Liver (tissue), 9 donors: ENCODE measurements around the gene GNAI3. TPM values are rescaled to one million over a fixed set of nuclear protein-coding genes. Genes with fewer than 3 reads are reported as not detected.

Experiments
- DNase-seq: peaks from one replicate; pipeline ENCODE4 v3.0.0-alpha.2; 2017; ENCODE audit warnings: low spot score
- H3K27ac ChIP-seq, 2 donors: one replicate each; pipeline ENCODE4 v1.7.0; 2013; ENCODE audit warnings: inconsistent platforms in 2 of 2, low read length in 2 of 2, control low read depth in 1 of 2, low read depth in 1 of 2, mild to moderate bottlenecking in 1 of 2
- H3K27me3 ChIP-seq, 4 donors: one replicate each; pipeline versions ENCODE4 v1.6.1 to v1.7.0; 2013; ENCODE audit warnings: low read length in 3 of 4, inconsistent platforms in 1 of 4, mild to moderate bottlenecking in 1 of 4, moderate library complexity in 1 of 4; ENCODE audit not compliant: control insufficient read depth in 4 of 4, insufficient read depth in 4 of 4
- H3K36me3 ChIP-seq, 4 donors: one replicate each; pipeline versions ENCODE4 v1.6.1 to v1.7.0; 2013; ENCODE audit warnings: low read length in 3 of 4, mild to moderate bottlenecking in 3 of 4, low read depth in 1 of 4, moderate library complexity in 1 of 4; ENCODE audit not compliant: control insufficient read depth in 4 of 4, insufficient read depth in 3 of 4
- H3K4me1 ChIP-seq, 4 donors: one replicate each; pipeline versions ENCODE4 v1.6.1 to v1.7.0; 2013; ENCODE audit warnings: low read length in 3 of 4, mild to moderate bottlenecking in 3 of 4, moderate library complexity in 1 of 4; ENCODE audit not compliant: control insufficient read depth in 4 of 4, insufficient read depth in 4 of 4
- H3K4me3 ChIP-seq, 3 donors: one replicate each; pipeline versions ENCODE4 v1.6.1 to v1.7.0; 2013; ENCODE audit warnings: low read length in 3 of 3, control low read depth in 1 of 3, low read depth in 1 of 3, mild to moderate bottlenecking in 1 of 3
- H3K9ac ChIP-seq, 2 donors: one replicate each; pipeline ENCODE4 v1.7.0; 2013; ENCODE audit warnings: low read length in 2 of 2, mild to moderate bottlenecking in 2 of 2, moderate library complexity in 2 of 2, control low read depth in 1 of 2, low read depth in 1 of 2
- H3K9me3 ChIP-seq, 4 donors: one replicate each; pipeline versions ENCODE4 v1.6.1 to v1.7.0; 2013; ENCODE audit warnings: low read length in 3 of 4; ENCODE audit not compliant: control insufficient read depth in 4 of 4
- EGR1 ChIP-seq, 2 donors: IDR thresholded peaks; 2 replicates each; pipeline ENCODE4 v1.6.1; 2016 to 2018; ENCODE audit warnings: antibody characterized with exemption in 2 of 2, low read depth in 2 of 2
- FOXA1 ChIP-seq: IDR thresholded peaks from 2 replicates; pipeline ENCODE4 v1.6.1; 2016; ENCODE audit warnings: antibody characterized with exemption
- FOXA2 ChIP-seq: IDR thresholded peaks from 2 replicates; pipeline ENCODE4 v1.6.1; 2016; ENCODE audit warnings: antibody characterized with exemption
- GABPA ChIP-seq, 2 donors: IDR thresholded peaks in 1 of 2; conservative IDR thresholded peaks in 1 of 2; 2 replicates each; pipeline ENCODE4 v1.6.1; 2016; ENCODE audit warnings: antibody characterized with exemption in 2 of 2, mild to moderate bottlenecking in 1 of 2, moderate library complexity in 1 of 2
- HNF4A ChIP-seq, 2 donors: conservative IDR thresholded peaks; 2 replicates each; pipeline ENCODE4 v1.6.1; 2016; ENCODE audit warnings: antibody characterized with exemption in 2 of 2, mild to moderate bottlenecking in 2 of 2
- HNF4G ChIP-seq: IDR thresholded peaks from 2 replicates; pipeline ENCODE4 v1.6.1; 2016; ENCODE audit warnings: antibody characterized with exemption
- JUND ChIP-seq, 2 donors: IDR thresholded peaks; 2 replicates each; pipeline ENCODE4 v1.6.1; 2016; ENCODE audit warnings: antibody characterized with exemption in 2 of 2
- MAX ChIP-seq: IDR thresholded peaks from 2 replicates; pipeline ENCODE4 v1.6.1; 2016; ENCODE audit warnings: antibody characterized with exemption
- NR2F2 ChIP-seq: IDR thresholded peaks from 2 replicates; pipeline ENCODE4 v1.6.1; 2016; ENCODE audit warnings: antibody characterized with exemption
- RAD21 ChIP-seq, 2 donors: IDR thresholded peaks; 2 replicates each; pipeline ENCODE4 v1.6.1; 2016; ENCODE audit warnings: antibody characterized with exemption in 2 of 2, mild to moderate bottlenecking in 2 of 2
- REST ChIP-seq: IDR thresholded peaks from 2 replicates; pipeline ENCODE4 v1.6.1; 2016; ENCODE audit warnings: antibody characterized with exemption, mild to moderate bottlenecking
- RXRA ChIP-seq, 2 donors: IDR thresholded peaks; 2 replicates each; pipeline ENCODE4 v1.6.1; 2017 to 2018; ENCODE audit warnings: antibody characterized with exemption in 2 of 2, mild to moderate bottlenecking in 1 of 2
- SP1 ChIP-seq: IDR thresholded peaks from 2 replicates; pipeline ENCODE4 v1.6.1; 2018; ENCODE audit warnings: antibody characterized with exemption, mild to moderate bottlenecking
- TAF1 ChIP-seq: conservative IDR thresholded peaks from 2 replicates; pipeline ENCODE4 v1.6.1; 2016; ENCODE audit warnings: antibody characterized with exemption, mild to moderate bottlenecking
- YY1 ChIP-seq: IDR thresholded peaks from 2 replicates; pipeline ENCODE4 v1.6.1; 2016; ENCODE audit warnings: antibody characterized with exemption, mild to moderate bottlenecking
- ZBTB33 ChIP-seq: IDR thresholded peaks from 2 replicates; pipeline ENCODE4 v1.6.1; 2016; ENCODE audit warnings: antibody characterized with exemption
- WGBS: extraction: QIAGEN DNeasy Blood & Tissue Kit; methylation state at CpG from one replicate; pipeline ENCODE4 v1.1.7; 2013; 5-methylcytosine and 5-hydroxymethylcytosine counted together
- polyA plus RNA-seq, 2 donors: library from polyadenylated mRNA; stranded (reverse) in 1 of 2; unstranded in 1 of 2; fragments of 200-250 nt in 1 of 2; fragments of >200 nt in 1 of 2; fragmentation: Nextera tagmentation in 1 of 2; extraction: Ambion mirVana in 1 of 2; gene quantifications; one replicate each; pipeline versions ENCODE4 v1.2.1 to v1.2.3, GENCODE V29; 2013 to 2015
- total RNA-seq, 2 donors: library from RNA; depleted of rRNA; stranded (reverse); fragments of >200 nt; gene quantifications; one replicate each; pipeline ENCODE4 v1.2.3, GENCODE V29; 2014
- TF ChIP-seq, protein P1 (sequence below): fragments of 150-350 bp; IDR thresholded peaks from 2 replicates; pipeline ENCODE4 v1.5.1; 2017; ENCODE audit warnings: improper control_type of control experiment, low read depth, low read length; ENCODE audit not compliant: missing input control
- TF ChIP-seq, protein P2 (sequence below): IDR thresholded peaks from 2 replicates; pipeline ENCODE4 v1.6.1; 2016; ENCODE audit warnings: antibody characterized with exemption
- donor health status: healthy.
- donor health status: healthy.
- donor health status: healthy.
- donor health status: healthy.
- donor health status: healthy.

GNAI3 gene
- total and polyA plus RNA-seq, 4 donors, result 1.9 to 6.5 (median 4.3) TPM

DNA sequence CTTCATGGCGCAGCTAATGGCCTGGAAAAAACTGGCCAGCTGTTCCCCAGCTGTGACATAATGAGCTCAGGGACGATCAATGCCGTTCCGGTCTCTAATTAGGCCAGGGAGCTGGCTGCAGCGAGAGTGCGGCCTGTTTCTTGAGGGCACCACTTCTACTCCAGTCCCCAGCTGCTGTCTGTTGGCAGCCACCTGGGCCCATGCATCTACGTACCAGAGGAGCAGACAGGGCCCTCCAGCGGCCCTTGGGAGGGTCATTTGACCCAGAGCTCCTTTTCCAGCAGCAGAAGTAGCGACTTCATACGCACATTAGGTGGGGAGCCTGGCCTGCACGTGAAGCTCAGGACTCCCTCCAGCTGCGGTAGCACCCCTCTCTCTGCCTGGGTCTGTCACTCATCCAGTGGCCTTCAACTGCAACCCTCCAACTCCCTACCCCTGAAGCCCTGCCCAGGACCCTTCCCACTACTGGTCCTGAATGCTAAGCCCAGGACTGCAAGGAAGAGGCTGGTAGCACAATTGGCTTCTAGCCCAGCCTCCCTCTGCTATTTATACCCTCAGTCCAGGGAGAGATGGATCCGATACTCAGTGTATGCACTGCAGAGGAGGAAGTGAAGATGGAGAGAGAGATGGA is 17.8 kb upstream of the GNAI3 start:
- DNase-seq, result peak; percentile 23
- no peak overlapping the region for H3K27ac ChIP-seq
- no peak overlapping the region for H3K4me3 ChIP-seq
- TF ChIP-seq ZBTB33 (no peak), RXRA (IDR thresholded peaks at IDR 0.05) (no peak), RAD21 (IDR thresholded peaks at IDR 0.05) (no peak), NR2F2 (no peak), HNF4G (no peak), FOXA2 (no peak), YY1 (no peak), FOXA1 (no peak), HNF4A (conservative IDR thresholded peaks at IDR 0.05) (no peak), TAF1 (no peak), SP1 (no peak), JUND (IDR thresholded peaks at IDR 0.05) (no peak), MAX (no peak), EGR1 (IDR thresholded peaks at IDR 0.05; ENCODE audit: low read depth in 2 of 2) (no peak), GABPA (IDR thresholded peaks at IDR 0.05 in 1 of 2, conservative IDR thresholded peaks at IDR 0.05 in 1 of 2) (no peak), REST (no peak)
- TF ChIP-seq, protein P1, sequence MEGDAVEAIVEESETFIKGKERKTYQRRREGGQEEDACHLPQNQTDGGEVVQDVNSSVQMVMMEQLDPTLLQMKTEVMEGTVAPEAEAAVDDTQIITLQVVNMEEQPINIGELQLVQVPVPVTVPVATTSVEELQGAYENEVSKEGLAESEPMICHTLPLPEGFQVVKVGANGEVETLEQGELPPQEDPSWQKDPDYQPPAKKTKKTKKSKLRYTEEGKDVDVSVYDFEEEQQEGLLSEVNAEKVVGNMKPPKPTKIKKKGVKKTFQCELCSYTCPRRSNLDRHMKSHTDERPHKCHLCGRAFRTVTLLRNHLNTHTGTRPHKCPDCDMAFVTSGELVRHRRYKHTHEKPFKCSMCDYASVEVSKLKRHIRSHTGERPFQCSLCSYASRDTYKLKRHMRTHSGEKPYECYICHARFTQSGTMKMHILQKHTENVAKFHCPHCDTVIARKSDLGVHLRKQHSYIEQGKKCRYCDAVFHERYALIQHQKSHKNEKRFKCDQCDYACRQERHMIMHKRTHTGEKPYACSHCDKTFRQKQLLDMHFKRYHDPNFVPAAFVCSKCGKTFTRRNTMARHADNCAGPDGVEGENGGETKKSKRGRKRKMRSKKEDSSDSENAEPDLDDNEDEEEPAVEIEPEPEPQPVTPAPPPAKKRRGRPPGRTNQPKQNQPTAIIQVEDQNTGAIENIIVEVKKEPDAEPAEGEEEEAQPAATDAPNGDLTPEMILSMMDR, result no peak
- TF ChIP-seq, protein P2, sequence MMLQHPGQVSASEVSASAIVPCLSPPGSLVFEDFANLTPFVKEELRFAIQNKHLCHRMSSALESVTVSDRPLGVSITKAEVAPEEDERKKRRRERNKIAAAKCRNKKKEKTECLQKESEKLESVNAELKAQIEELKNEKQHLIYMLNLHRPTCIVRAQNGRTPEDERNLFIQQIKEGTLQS, result no peak
- H3K4me1 ChIP-seq, result peaks cover 0 to 4% (median 1%) of the 10 kb centered on the region in 4 donors
- no peak overlapping the region for H3K9ac ChIP-seq
- no peaks in the 10 kb centered on the region for H3K9me3 ChIP-seq
- H3K27me3 ChIP-seq, result no peaks in the 10 kb centered on the region
- no peaks in the 10 kb centered on the region for H3K36me3 ChIP-seq
- 86% methylated on average over 13 of the region's 13 CpGs for WGBS
